ENCODE results near the gene FADS1. TPM values are rescaled to one million over a fixed set of nuclear protein-coding genes. Genes with fewer than 3 reads are reported as not detected.

Gene FADS1
- total RNA-seq, 1 experiment from 2014 or later, result 116 TPM

GRCh38 chr11:61754534-61755482 is 62.0 kb downstream of the FADS1 start:
- CTCF ChIA-PET, result interaction anchor here (0.7 to 6.0 kb wide), 5 partner anchors 10 to 38 kb away, joined by 4 to 55 read pairs (median 8); partner anchors contain the start of genes FEN1 and TMEM258
- peak overlapping the region; percentile 96 for H3K4me3 Mint-ChIP-seq (ENCODE audit: unreplicated experiment)
- H3K4me3 ChIP-seq (ENCODE audit: low read depth, low read length), result peak overlapping the region; percentile 82

DNA sequence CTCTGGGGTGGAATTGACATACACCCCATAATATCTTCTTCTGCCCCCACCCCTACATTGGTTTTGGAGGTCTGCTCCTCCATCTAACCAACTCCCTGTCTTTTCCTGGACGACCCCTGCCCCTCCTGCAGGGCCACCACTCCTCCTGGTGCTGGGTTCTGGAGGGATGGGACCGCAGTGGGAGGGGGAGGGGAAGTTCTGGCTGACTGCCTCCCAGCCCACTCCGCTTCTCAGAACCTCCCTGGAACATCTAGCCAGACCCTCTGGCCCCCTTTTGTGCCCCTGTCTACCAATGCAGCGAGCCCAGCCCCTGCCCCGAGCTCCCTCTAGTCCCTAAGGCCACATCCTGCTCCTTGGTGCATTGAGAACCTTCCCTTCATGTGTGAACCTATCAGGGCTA is 63.1 kb downstream of the FADS1 start:
- Histone ChIP-seq H3K36me3 (ENCODE audit: control insufficient read depth, insufficient read depth, low read length) (no peaks in the 10 kb centered on the region), H3K9me3 (no peaks in the 10 kb centered on the region), H3K27me3 (replicated peaks; ENCODE audit: control insufficient read depth, insufficient read depth, low read length) (no peaks in the 10 kb centered on the region), H3K4me3 (ENCODE audit: low read depth, low read length) (peak overlapping the region; percentile 82), H3K4me1 (peaks cover 63% of the 10 kb centered on the region)
- no TSS peak for BruUV-seq (replicated peaks)
- DNase-seq, result no peak
- CTCF ChIA-PET, result interaction anchor here (0.6 to 6.0 kb wide), 7 partner anchors 11 to 102 kb away, joined by 3 to 55 read pairs (median 6); partner anchors contain the start of genes FEN1 and TMEM258
- Mint-ChIP-seq H3K27ac (ENCODE audit: unreplicated experiment) (peak overlapping the region; percentile 94), H3K4me3 (ENCODE audit: unreplicated experiment) (peak overlapping the region; percentile 96), H3K36me3 (ENCODE audit: insufficient read depth, unreplicated experiment) (peaks cover 32% of the 10 kb centered on the region), H3K9me3 (ENCODE audit: unreplicated experiment) (no peaks in the 10 kb centered on the region), H3K4me1 (ENCODE audit: low read depth, unreplicated experiment) (peaks cover 43% of the 10 kb centered on the region), H3K27me3 (ENCODE audit: insufficient read depth, unreplicated experiment) (no peaks in the 10 kb centered on the region)
- no peak for TF ChIP-seq CTCF (IDR thresholded peaks at IDR 0.05; ENCODE audit: insufficient read depth in 1 of 2, low read depth in 1 of 2, low read length in 1 of 2, severe bottlenecking in 1 of 2, unreplicated experiment in 1 of 2)
- intact Hi-C loops (cut with micrococcal nuclease; ENCODE audit: unreplicated experiment), result loop anchor here (1.0 kb wide), 1 partner anchor 23 kb away; no protein-coding TSS in a partner anchor
- POLR2A ChIA-PET, result interaction anchor here (1.0 kb wide), 1 partner anchor 196 kb away, joined by 3 read pairs; no protein-coding TSS in a partner anchor

More at GRCh38 chr11:61754534-61755482, 62.0 kb downstream of the FADS1 start:
- H3K27me3 Mint-ChIP-seq (ENCODE audit: insufficient read depth, unreplicated experiment), result no peaks in the 10 kb centered on the region
- peaks cover 42% of the 10 kb centered on the region for H3K36me3 Mint-ChIP-seq (ENCODE audit: insufficient read depth, unreplicated experiment)
- no TSS peak for BruUV-seq (replicated peaks)
- DNase-seq, result peak; percentile 82 to 91
- Histone ChIP-seq H3K9me3 (no peaks in the 10 kb centered on the region), H3K4me1 (peaks cover 72% of the 10 kb centered on the region), H3K27me3 (replicated peaks; ENCODE audit: control insufficient read depth, insufficient read depth, low read length) (no peaks in the 10 kb centered on the region), H3K36me3 (ENCODE audit: control insufficient read depth, insufficient read depth, low read length) (no peaks in the 10 kb centered on the region; the same call in 1 of the 2 replicates)
- peaks cover 37% of the 10 kb centered on the region for H3K4me1 Mint-ChIP-seq (ENCODE audit: low read depth, unreplicated experiment)
- peak overlapping the region; percentile 94 for H3K27ac Mint-ChIP-seq (ENCODE audit: unreplicated experiment)
- H3K9me3 Mint-ChIP-seq (ENCODE audit: unreplicated experiment), result no peaks in the 10 kb centered on the region
- no peak for TF ChIP-seq CTCF (IDR thresholded peaks at IDR 0.05; ENCODE audit: insufficient read depth in 1 of 2, low read depth in 1 of 2, low read length in 1 of 2, severe bottlenecking in 1 of 2, unreplicated experiment in 1 of 2)
- POLR2A ChIA-PET, result interaction anchor here (0.5 to 0.8 kb wide), 2 partner anchors 15 to 73 kb away, joined by 3 to 4 read pairs; partner anchors contain the start of gene FADS2
- intact Hi-C loops (cut with micrococcal nuclease; ENCODE audit: unreplicated experiment), result loop anchor here (1.0 kb wide), 1 partner anchor 21 kb away; no protein-coding TSS in a partner anchor

GRCh38 chr11:61752925-61753521 is 63.8 kb downstream of the FADS1 start:
- peaks cover 60% of the 10 kb centered on the region for H3K4me1 ChIP-seq
- TF ChIP-seq CTCF (IDR thresholded peaks at IDR 0.05; ENCODE audit: insufficient read depth in 1 of 2, low read depth in 1 of 2, low read length in 1 of 2, severe bottlenecking in 1 of 2, unreplicated experiment in 1 of 2), result no peak
- H3K9me3 Mint-ChIP-seq (ENCODE audit: unreplicated experiment), result no peaks in the 10 kb centered on the region
- DNase-seq, result no peak
- no peaks in the 10 kb centered on the region for H3K9me3 ChIP-seq
- ChIA-PET CTCF (interaction anchor here (0.6 to 6.0 kb wide), 7 partner anchors 12 to 103 kb away, joined by 3 to 55 read pairs (median 3); no protein-coding TSS in a partner anchor), POLR2A (interaction anchor here (1.0 kb wide), 1 partner anchor 197 kb away, joined by 3 read pairs; no protein-coding TSS in a partner anchor)
- H3K27ac Mint-ChIP-seq (ENCODE audit: unreplicated experiment), result peak overlapping the region; percentile 94
- no peaks in the 10 kb centered on the region for H3K36me3 ChIP-seq (ENCODE audit: control insufficient read depth, insufficient read depth, low read length)
- intact Hi-C loops (cut with micrococcal nuclease; ENCODE audit: unreplicated experiment), result no loop called here
- TSS peak; percentile 37 for BruUV-seq (replicated peaks)
- peaks cover 43% of the 10 kb centered on the region for H3K4me1 Mint-ChIP-seq (ENCODE audit: low read depth, unreplicated experiment)
- H3K36me3 Mint-ChIP-seq (ENCODE audit: insufficient read depth, unreplicated experiment), result peaks cover 29% of the 10 kb centered on the region
- no peaks in the 10 kb centered on the region for H3K27me3 Mint-ChIP-seq (ENCODE audit: insufficient read depth, unreplicated experiment)
- H3K4me3 Mint-ChIP-seq (ENCODE audit: unreplicated experiment), result peak overlapping the region; percentile 96
- peak overlapping the region; percentile 82 for H3K4me3 ChIP-seq (ENCODE audit: low read depth, low read length)
- H3K27me3 ChIP-seq (replicated peaks; ENCODE audit: control insufficient read depth, insufficient read depth, low read length), result no peaks in the 10 kb centered on the region

Measured in Caco-2 (cell line).